ENCODE measurements around the gene PRAME. TPM values are rescaled to one million over a fixed set of nuclear protein-coding genes. Genes with fewer than 3 reads are reported as not detected.

The PRAME gene
- total and polyA plus RNA-seq, 2 of the 13 experiments (the other 11 are each of a cell fraction or from before 2014, with no cell fraction given), result 0.11 to 0.83 TPM

DNA sequence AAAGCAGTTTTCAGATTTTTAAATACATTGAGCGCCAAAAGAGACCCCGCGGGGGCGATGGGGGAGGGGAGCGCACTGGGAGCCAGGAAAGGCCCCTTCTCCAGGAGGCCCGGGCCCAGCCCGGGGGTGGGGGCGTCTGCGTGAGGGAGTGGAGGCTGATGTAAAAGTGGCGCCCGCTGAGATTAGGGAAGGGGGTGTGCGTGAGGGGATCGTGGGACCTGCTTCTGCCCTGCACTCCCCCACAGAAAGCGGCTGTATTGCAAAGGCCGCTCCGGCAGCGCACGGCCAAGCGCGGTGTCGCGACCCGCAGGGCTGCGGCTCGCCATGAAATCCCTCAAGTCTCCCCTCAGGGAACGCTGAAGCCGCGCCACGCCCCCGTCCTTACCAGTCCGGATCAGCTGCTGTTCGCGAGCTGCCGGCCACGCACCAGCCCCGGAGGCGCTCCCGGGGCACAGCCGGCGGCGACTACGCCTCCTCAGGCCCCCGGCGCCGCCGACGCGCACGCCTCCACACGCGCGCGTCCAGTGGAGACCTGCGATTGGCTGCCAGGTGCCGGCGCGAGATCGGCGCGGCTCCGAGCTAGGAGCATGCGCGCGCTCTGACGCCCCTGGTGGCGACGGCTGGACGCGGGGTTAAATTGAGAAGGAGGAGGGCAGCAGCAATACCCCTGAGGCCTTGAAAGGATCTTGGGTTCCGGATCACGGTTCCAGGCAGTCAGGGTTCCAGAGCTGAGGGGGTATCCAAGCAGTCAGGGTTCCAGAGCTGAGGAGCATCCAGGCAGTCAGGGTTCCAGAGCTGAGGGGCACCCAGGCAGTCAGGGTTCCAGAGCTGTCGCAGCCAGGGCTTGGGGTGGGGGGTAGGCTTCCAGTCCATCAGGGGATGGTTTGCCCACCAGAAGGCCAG lies 50.5 kb downstream of the PRAME start, which contains the start of gene ZNF280B (continued):
- no peak; the same call in 1 of the 2 replicates for TF ChIP-seq HES4 (CRISPR knock-in tag; IDR thresholded peaks at IDR 0.05; ENCODE audit: borderline replicate concordance)
- TF ChIP-seq TP53 (CRISPR knock-in tag; conservative IDR thresholded peaks at IDR 0.05), result no peak
- no peak for TF ChIP-seq ZNF205 (CRISPR knock-in tag; IDR thresholded peaks at IDR 0.05)
- TF ChIP-seq SATB2 (CRISPR knock-in tag; IDR thresholded peaks at IDR 0.05), result no peak
- no peak for TF ChIP-seq SMAD9 (CRISPR knock-in tag; IDR thresholded peaks at IDR 0.05)
- TF ChIP-seq DNMT1 (CRISPR knock-in tag; IDR thresholded peaks at IDR 0.05), result no peak
- TF ChIP-seq, protein P1, sequence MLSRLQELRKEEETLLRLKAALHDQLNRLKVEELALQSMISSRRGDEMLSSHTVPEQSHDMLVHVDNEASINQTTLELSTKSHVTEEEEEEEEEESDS (CRISPR knock-in tag; IDR thresholded peaks at IDR 0.05; ENCODE audit: borderline replicate concordance), result 0 out of 2 replicates have a peak, but pooled peaks have one; percentile 47
- no peak; the same call in 1 of the 2 replicates for TF ChIP-seq NR2C2 (CRISPR knock-in tag; IDR thresholded peaks at IDR 0.05; ENCODE audit: borderline replicate concordance)
- TF ChIP-seq, protein P2, sequence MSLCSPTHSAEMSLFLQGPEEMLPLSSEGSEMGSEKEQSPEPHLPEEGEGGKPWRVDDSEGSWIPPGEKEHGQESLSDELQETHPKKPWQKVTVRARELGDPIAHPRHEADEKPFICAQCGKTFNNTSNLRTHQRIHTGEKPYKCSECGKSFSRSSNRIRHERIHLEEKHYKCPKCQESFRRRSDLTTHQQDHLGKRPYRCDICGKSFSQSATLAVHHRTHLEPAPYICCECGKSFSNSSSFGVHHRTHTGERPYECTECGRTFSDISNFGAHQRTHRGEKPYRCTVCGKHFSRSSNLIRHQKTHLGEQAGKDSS (CRISPR knock-in tag; IDR thresholded peaks at IDR 0.05; ENCODE audit: borderline replicate concordance, low read depth), result no peak
- TF ChIP-seq, protein P3, sequence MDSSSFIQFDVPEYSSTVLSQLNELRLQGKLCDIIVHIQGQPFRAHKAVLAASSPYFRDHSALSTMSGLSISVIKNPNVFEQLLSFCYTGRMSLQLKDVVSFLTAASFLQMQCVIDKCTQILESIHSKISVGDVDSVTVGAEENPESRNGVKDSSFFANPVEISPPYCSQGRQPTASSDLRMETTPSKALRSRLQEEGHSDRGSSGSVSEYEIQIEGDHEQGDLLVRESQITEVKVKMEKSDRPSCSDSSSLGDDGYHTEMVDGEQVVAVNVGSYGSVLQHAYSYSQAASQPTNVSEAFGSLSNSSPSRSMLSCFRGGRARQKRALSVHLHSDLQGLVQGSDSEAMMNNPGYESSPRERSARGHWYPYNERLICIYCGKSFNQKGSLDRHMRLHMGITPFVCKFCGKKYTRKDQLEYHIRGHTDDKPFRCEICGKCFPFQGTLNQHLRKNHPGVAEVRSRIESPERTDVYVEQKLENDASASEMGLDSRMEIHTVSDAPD (CRISPR knock-in tag; IDR thresholded peaks at IDR 0.05), result 0 out of 2 replicates have a peak, but pooled peaks have one; percentile 53
- no peak for TF ChIP-seq JUNB (CRISPR knock-in tag; IDR thresholded peaks at IDR 0.05; ENCODE audit: borderline replicate concordance)
- no peak for TF ChIP-seq WIZ (CRISPR knock-in tag; IDR thresholded peaks at IDR 0.05)
- TF ChIP-seq ZBTB7B (CRISPR knock-in tag; IDR thresholded peaks at IDR 0.05), result no peak
- no peak for TF ChIP-seq ZNF614 (CRISPR knock-in tag; IDR thresholded peaks at IDR 0.05; ENCODE audit: borderline replicate concordance)
- TF ChIP-seq NR2F1 (CRISPR knock-in tag; IDR thresholded peaks at IDR 0.05), result no peak
- no peak for TF ChIP-seq ZBTB8A (CRISPR knock-in tag; IDR thresholded peaks at IDR 0.05; ENCODE audit: borderline replicate concordance, low read depth)
- TF ChIP-seq MTA1 (CRISPR knock-in tag; IDR thresholded peaks at IDR 0.05; ENCODE audit: borderline replicate concordance), result no peak
- TF ChIP-seq ZNF878 (CRISPR knock-in tag; IDR thresholded peaks at IDR 0.05), result no peak
- peak; percentile 63; the same call in 1 of the 2 replicates for TF ChIP-seq ZNF234 (CRISPR knock-in tag; conservative IDR thresholded peaks at IDR 0.05)
- no peak for TF ChIP-seq GTF2F1 (IDR thresholded peaks at IDR 0.05; ENCODE audit: low read length)
- TF ChIP-seq PAX8 (CRISPR knock-in tag; IDR thresholded peaks at IDR 0.05; ENCODE audit: borderline replicate concordance), result no peak
- TF ChIP-seq, protein P4, sequence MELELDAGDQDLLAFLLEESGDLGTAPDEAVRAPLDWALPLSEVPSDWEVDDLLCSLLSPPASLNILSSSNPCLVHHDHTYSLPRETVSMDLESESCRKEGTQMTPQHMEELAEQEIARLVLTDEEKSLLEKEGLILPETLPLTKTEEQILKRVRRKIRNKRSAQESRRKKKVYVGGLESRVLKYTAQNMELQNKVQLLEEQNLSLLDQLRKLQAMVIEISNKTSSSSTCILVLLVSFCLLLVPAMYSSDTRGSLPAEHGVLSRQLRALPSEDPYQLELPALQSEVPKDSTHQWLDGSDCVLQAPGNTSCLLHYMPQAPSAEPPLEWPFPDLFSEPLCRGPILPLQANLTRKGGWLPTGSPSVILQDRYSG (CRISPR knock-in tag; IDR thresholded peaks at IDR 0.05), result 0 out of 2 replicates have a peak, but pooled peaks have one; percentile 26
- TF ChIP-seq, protein P5, sequence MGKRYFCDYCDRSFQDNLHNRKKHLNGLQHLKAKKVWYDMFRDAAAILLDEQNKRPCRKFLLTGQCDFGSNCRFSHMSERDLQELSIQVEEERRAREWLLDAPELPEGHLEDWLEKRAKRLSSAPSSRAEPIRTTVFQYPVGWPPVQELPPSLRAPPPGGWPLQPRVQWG (CRISPR knock-in tag; IDR thresholded peaks at IDR 0.05; ENCODE audit: borderline replicate concordance, low read depth), result no peak
- TF ChIP-seq ZNF296 (CRISPR knock-in tag; conservative IDR thresholded peaks at IDR 0.05), result 0 out of 2 replicates have a peak, but pooled peaks have one; percentile 29
- TF ChIP-seq CHCHD3 (CRISPR knock-in tag; IDR thresholded peaks at IDR 0.05), result no peak

Data from HepG2 (cell line).